BE2C (cell line): ENCODE measurements around the gene MEDAG.
A peak's percentile ranks its signal among the peaks of the same experiment; 100 is the strongest.

Experiments
- DNase-seq: peaks from one replicate; pipeline ENCODE4 v3.0.0-alpha.2; 2020
- H3K27me3 ChIP-seq: fragments of 250-450 bp; sonication (Bioruptor Pico); 2 replicates; pipeline ENCODE4 v1.5.1; 2020; ENCODE audit warnings: mild to moderate bottlenecking
- H3K36me3 ChIP-seq: fragments of 250-450 bp; sonication (Bioruptor Pico); 2 replicates; pipeline ENCODE4 v1.5.1; 2020; ENCODE audit warnings: mild to moderate bottlenecking
- H3K4me1 ChIP-seq: fragments of 250-450 bp; sonication (Bioruptor Pico); 2 replicates; pipeline ENCODE4 v1.5.1; 2020
- H3K4me3 ChIP-seq: 2 replicates; pipeline ENCODE4 v1.5.1; 2011; ENCODE audit warnings: low read depth, low read length
- H3K9me3 ChIP-seq: fragments of 250-450 bp; sonication (Bioruptor Pico); 2 replicates; pipeline ENCODE4 v1.5.1; 2020
- TF ChIP-seq, protein P1 (sequence below): IDR thresholded peaks from 2 replicates; pipeline ENCODE4 v1.5.1; 2012; ENCODE audit warnings: mild to moderate bottlenecking, low read depth, low read length

The MEDAG gene

DNA sequence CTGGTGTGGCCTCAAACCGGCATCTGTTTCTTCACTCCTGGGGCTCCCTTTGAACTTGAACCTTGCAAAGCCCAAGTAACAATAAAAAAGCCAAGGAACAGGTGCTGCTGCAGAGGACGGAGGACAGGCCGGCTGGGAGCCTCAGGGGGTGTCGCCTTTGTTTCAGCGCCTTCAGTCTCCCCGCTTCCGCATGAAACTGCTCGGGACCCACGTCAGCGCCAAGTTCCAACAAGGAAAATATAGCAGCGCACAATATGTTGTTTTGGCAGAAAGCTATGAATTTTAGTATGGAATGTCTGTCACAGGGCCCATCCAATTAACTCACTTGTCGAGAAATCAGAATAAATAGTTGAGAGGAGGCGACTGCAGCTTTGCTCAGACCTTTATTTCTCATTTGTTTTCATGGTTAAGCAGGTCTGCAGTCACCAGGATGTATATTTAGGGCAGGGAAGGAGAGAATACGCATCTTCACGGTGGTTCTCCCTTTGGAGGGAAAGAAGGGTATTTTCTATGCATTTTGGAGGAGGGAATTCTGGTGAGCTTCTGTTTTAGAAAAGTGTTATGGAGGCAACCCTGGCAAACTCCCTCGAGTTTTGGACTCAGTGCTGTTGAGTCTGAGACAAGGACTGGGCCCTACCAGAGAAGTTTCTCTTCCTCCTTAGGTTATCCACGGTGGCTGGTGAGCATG is 34.3 kb upstream of the MEDAG start:
- Histone ChIP-seq H3K4me1 (peaks cover 27% of the 10 kb centered on the region), H3K4me3 (no peak overlapping the region), H3K27me3 (no peaks in the 10 kb centered on the region), H3K36me3 (no peaks in the 10 kb centered on the region), H3K9me3 (no peaks in the 10 kb centered on the region)
- TF ChIP-seq, protein P1, sequence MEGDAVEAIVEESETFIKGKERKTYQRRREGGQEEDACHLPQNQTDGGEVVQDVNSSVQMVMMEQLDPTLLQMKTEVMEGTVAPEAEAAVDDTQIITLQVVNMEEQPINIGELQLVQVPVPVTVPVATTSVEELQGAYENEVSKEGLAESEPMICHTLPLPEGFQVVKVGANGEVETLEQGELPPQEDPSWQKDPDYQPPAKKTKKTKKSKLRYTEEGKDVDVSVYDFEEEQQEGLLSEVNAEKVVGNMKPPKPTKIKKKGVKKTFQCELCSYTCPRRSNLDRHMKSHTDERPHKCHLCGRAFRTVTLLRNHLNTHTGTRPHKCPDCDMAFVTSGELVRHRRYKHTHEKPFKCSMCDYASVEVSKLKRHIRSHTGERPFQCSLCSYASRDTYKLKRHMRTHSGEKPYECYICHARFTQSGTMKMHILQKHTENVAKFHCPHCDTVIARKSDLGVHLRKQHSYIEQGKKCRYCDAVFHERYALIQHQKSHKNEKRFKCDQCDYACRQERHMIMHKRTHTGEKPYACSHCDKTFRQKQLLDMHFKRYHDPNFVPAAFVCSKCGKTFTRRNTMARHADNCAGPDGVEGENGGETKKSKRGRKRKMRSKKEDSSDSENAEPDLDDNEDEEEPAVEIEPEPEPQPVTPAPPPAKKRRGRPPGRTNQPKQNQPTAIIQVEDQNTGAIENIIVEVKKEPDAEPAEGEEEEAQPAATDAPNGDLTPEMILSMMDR = no peak
- no peak for DNase-seq

DNA sequence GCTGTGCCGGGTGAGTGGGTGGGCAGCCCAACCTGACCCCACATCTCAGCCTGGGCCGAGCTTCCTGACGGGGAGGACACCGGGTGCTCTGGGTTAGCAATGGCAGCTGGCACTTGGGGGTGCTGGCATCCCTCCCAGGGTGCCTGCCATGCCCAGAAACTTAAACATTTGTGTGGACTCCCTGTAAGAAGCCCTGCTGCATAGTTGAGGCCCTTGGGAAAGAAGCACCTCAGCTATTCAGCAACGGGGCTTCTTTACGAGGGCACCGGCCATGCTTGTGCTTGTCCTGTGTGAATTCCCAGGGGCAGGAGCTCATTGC is 33.8 kb upstream of the MEDAG start:
- no peaks in the 10 kb centered on the region for H3K36me3 ChIP-seq
- no peak overlapping the region for H3K4me3 ChIP-seq
- peaks cover 24% of the 10 kb centered on the region for H3K4me1 ChIP-seq
- H3K27me3 ChIP-seq = no peaks in the 10 kb centered on the region
- H3K9me3 ChIP-seq = no peaks in the 10 kb centered on the region
- DNase-seq = no peak
- TF ChIP-seq, protein P1 = no peak

DNA sequence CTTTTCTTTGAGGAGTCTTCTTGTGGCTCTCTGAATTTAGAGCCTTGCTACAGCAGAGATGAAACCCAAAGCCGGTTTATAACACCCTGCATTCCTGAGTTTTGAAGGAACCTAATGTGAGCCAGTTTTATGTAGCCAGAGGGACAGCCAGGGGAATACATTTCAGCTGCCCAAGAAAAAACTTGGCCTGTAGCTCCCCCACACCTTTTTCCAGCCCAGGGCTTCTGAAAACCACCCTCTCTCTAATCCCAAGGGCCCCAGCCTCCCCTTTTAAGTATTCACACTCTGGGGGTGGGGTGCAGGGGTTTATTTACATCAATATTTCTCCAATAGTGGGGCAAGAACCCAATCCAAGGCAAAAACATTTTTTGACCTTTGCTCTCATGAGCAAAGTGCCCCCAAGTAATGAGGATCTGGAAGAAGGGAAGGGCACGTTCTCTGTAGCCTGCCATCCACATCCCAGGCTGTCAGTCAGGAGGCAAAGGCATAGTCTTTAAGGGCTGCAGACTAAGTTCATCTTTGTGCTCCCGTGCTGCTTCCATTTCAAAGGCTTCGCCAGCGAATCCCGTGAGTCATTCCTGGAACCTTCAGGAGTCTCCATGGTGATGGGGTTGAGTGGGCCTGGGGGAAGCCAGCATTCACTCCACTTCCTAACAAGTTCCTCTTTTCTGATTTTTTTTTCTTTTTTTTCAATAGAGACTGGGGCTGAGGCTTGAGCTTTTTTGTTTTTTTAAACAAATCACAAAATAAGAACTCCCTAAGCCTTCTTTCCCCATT is 33.2 kb upstream of the MEDAG start:
- Histone ChIP-seq H3K4me1 (peaks cover 19% of the 10 kb centered on the region), H3K27me3 (no peaks in the 10 kb centered on the region), H3K4me3 (no peak overlapping the region), H3K9me3 (no peaks in the 10 kb centered on the region), H3K36me3 (no peaks in the 10 kb centered on the region)
- TF ChIP-seq, protein P1 = no peak
- DNase-seq = peak; percentile 43

DNA sequence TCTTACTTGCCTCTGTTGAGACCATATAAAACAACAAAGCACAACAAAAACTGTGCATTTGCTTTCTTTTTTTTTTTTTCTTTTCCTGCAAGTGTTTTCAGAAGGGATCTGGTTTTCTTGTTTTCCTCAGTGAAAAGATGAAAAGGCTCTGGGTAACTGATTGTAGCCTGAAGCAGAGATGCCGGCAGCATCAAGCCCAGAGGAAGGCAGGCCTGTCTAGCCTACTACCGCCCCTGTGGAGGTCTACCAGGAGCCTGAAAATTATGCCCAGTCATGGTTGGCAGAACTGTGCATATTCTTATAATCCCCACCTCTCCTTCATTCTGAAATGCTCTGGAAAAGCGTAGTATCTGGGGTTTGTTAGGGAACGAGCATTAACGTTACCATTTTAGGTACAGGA is 32.6 kb upstream of the MEDAG start:
- Histone ChIP-seq H3K36me3 (no peaks in the 10 kb centered on the region), H3K9me3 (no peaks in the 10 kb centered on the region), H3K27me3 (no peaks in the 10 kb centered on the region), H3K4me1 (peaks cover 18% of the 10 kb centered on the region), H3K4me3 (no peak overlapping the region)
- TF ChIP-seq, protein P1 = no peak
- peak; percentile 28 for DNase-seq

DNA sequence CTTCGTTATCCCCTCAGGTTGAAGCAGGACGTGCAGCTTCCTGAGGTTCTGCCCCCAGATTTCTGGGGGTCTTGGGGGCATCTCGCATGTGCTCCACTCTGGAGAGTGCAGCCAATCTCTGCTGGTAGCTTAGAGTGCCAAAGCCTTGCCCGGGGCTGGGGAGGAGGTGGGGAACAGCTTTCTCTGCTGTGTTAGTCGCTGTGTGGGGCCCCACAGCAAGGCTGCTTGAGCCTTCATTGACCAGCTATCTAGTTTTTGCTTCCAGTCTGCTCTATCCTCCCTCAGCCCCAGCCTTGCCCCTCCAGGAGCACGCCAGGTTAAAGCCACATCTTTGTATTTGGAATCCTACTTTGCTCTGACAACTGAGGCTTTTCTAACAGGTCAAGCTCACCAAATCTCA is 32.0 kb upstream of the MEDAG start:
- no peak overlapping the region for H3K4me3 ChIP-seq
- H3K4me1 ChIP-seq = peaks cover 18% of the 10 kb centered on the region
- H3K27me3 ChIP-seq = no peaks in the 10 kb centered on the region
- TF ChIP-seq, protein P1 = no peak
- no peaks in the 10 kb centered on the region for H3K9me3 ChIP-seq
- DNase-seq = no peak
- H3K36me3 ChIP-seq = no peaks in the 10 kb centered on the region

DNA sequence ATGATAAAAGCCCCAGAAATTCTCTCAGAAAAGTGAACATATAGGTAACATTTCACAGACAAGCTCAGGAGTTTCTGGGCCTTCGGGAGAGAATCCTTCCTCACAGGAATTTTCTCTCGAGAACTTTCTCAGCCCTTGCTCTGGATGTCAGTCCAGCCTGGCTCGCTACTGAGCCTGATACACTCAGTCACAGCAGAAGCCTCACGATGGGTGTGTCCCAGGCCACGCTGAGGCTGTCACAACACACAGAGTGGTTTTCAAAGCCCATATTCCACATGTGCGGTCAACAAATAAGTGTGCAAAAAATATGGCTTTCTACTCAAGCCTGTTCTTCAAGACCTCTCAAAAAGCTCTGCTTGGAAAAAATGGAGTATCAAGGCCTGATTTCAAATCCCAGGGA is 31.5 kb upstream of the MEDAG start:
- H3K36me3 ChIP-seq = no peaks in the 10 kb centered on the region
- no peak for DNase-seq
- H3K9me3 ChIP-seq = no peaks in the 10 kb centered on the region
- no peak overlapping the region for H3K4me3 ChIP-seq
- no peaks in the 10 kb centered on the region for H3K27me3 ChIP-seq
- peaks cover 15% of the 10 kb centered on the region for H3K4me1 ChIP-seq
- TF ChIP-seq, protein P1 = no peak
